A549 (cell line): Measurements from ENCODE around the gene NUB1.

Experiments used
- BCL3 ChIP-seq: fragments of >200 bp; sonication (Bioruptor Twin); formaldehyde crosslinking; IDR thresholded peaks from 3 replicates; pipeline ENCODE4 v1.6.1; 2016
- CTCF ChIP-seq: fragments of >200 bp; sonication (Bioruptor Twin); formaldehyde crosslinking; IDR thresholded peaks from 3 replicates; pipeline ENCODE4 v1.5.1; 2016
- EP300 ChIP-seq, 2 experiments: fragments of >200 bp; sonication (Bioruptor Twin); formaldehyde crosslinking; IDR thresholded peaks; 2 replicates in 1 of 2; 3 replicates in 1 of 2; pipeline ENCODE4 v1.6.1; 2016 to 2017
- HDAC2 ChIP-seq: fragments of 200-600 bp; sonication (generic); IDR thresholded peaks from 2 replicates; pipeline ENCODE4 v1.6.1; 2016
- JUN ChIP-seq, 2 experiments: fragments of >200 bp; sonication (Bioruptor Twin); formaldehyde crosslinking; IDR thresholded peaks; 2 replicates in 1 of 2; 3 replicates in 1 of 2; pipeline ENCODE4 v1.6.1; 2016 to 2017
- MAX ChIP-seq: IDR thresholded peaks from 2 replicates; pipeline ENCODE4 v1.6.1; 2012
- PBX3 ChIP-seq: IDR thresholded peaks from 2 replicates; pipeline ENCODE4 v1.6.1; 2012
- POLR2A ChIP-seq: IDR thresholded peaks from 2 replicates; pipeline ENCODE4 v1.6.1; 2012; ENCODE audit warnings: mild to moderate bottlenecking, low read length
- TFCP2L1 ChIP-seq: fragments of 250-450 bp; sonication (Bioruptor Pico); IDR thresholded peaks from 2 replicates; pipeline ENCODE4 v1.5.0; 2021; ENCODE audit warnings: mild to moderate bottlenecking
- USF2 ChIP-seq: fragments of 450-650 bp; IDR thresholded peaks from 2 replicates; pipeline ENCODE4 v1.6.1; 2014; ENCODE audit warnings: antibody characterized with exemption

- TF ChIP-seq TFCP2L1 (CRISPR knock-in tag): no peak
- TF ChIP-seq USF2: no peak
- no peak for TF ChIP-seq CTCF
- no peak for TF ChIP-seq BCL3
- TF ChIP-seq HDAC2: no peak
- TF ChIP-seq POLR2A: no peak
- no peak for TF ChIP-seq JUN (IDR thresholded peaks at IDR 0.05)
- TF ChIP-seq EP300 (IDR thresholded peaks at IDR 0.05): no peak
- TF ChIP-seq PBX3: no peak
- no peak for TF ChIP-seq MAX
These were observed 32.3 kb upstream of the NUB1 start for GRCh38 chr7:151309311-151309710.
